Measurements from ENCODE around the gene VTA1.

DNA sequence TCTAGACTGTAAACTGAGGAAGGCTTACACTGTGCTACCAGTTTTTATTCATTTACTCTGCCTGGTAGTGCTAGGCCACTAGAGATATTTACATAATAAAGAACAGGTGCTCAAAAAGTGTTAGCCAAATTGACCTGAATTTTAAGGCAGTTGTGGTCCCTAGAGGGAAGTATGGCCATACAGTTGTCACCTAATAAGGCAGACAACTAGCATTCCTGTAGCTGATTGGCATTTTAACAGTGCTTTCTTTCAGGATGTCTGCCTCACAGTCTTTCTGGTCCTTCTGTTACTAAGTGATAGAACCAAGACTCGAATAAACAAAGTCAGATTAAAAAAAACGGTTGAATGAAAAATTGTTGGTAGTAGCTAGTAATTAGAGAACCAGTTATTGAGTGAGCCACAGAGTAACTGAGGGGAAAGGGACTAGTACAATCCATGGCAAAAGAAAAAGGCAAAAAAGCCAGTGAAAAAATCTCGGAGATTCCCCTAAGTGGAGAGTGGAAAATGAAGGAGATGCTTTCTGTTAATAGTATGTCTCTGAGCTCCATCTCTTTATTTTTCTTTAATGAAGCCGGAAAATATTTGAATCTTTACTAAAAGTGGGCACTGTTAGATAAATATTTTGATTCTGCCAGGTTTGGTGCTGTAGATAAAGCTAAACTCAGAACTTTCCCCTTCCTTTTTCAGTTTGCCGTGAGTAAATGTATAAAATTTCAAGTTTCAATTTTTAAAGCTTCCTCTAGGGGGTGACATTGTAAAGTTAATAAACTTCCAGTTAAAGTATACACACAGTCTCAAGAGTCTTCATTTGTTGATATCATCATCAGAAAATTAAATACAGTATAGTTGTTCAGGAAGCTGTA is 9.1 kb downstream of the VTA1 start:
- TF ChIP-seq, protein P1, sequence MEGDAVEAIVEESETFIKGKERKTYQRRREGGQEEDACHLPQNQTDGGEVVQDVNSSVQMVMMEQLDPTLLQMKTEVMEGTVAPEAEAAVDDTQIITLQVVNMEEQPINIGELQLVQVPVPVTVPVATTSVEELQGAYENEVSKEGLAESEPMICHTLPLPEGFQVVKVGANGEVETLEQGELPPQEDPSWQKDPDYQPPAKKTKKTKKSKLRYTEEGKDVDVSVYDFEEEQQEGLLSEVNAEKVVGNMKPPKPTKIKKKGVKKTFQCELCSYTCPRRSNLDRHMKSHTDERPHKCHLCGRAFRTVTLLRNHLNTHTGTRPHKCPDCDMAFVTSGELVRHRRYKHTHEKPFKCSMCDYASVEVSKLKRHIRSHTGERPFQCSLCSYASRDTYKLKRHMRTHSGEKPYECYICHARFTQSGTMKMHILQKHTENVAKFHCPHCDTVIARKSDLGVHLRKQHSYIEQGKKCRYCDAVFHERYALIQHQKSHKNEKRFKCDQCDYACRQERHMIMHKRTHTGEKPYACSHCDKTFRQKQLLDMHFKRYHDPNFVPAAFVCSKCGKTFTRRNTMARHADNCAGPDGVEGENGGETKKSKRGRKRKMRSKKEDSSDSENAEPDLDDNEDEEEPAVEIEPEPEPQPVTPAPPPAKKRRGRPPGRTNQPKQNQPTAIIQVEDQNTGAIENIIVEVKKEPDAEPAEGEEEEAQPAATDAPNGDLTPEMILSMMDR (conservative IDR thresholded peaks at IDR 0.05; ENCODE audit: low read length) = peak; percentile 71
- no peak for TF ChIP-seq EZH2phosphoT487 (IDR thresholded peaks at IDR 0.05; ENCODE audit: borderline replicate concordance)
